H9 (cell line): ENCODE measurements around the gene MYCBP2. TPM values are rescaled to one million over a fixed set of nuclear protein-coding genes. Genes with fewer than 3 reads are reported as not detected.

Source experiments
- DNase-seq: peaks from one replicate; pipeline ENCODE4 v3.0.0-alpha.2; 2017
- H2AFZ ChIP-seq: one replicate; pipeline ENCODE4 v1.6.1; 2013; ENCODE audit warnings: mild to moderate bottlenecking, low read length, control low read depth, moderate library complexity
- H2AK5ac ChIP-seq: 2 replicates; pipeline ENCODE4 v1.6.1; 2013; ENCODE audit warnings: low read length, control low read depth, mixed read lengths; ENCODE audit not compliant: insufficient read length
- H2BK120ac ChIP-seq: one replicate; pipeline ENCODE4 v1.6.1; 2013; ENCODE audit warnings: low read depth, mild to moderate bottlenecking, low read length, control low read depth, inconsistent platforms; ENCODE audit not compliant: poor library complexity, severe bottlenecking
- H2BK12ac ChIP-seq: 2 replicates; pipeline ENCODE4 v1.6.1; 2013; ENCODE audit warnings: low read length, control low read depth, mixed read lengths, low read depth; ENCODE audit not compliant: insufficient read length
- H2BK15ac ChIP-seq: 2 replicates; pipeline ENCODE4 v1.6.1; 2013; ENCODE audit warnings: low read depth, low read length, control low read depth
- H2BK20ac ChIP-seq: one replicate; pipeline ENCODE4 v1.6.1; 2013; ENCODE audit warnings: low read depth, mild to moderate bottlenecking, low read length, control low read depth, inconsistent platforms; ENCODE audit not compliant: poor library complexity, severe bottlenecking
- H2BK5ac ChIP-seq: 2 replicates; pipeline ENCODE4 v1.6.1; 2013; ENCODE audit warnings: low read length, control low read depth, mixed read lengths; ENCODE audit not compliant: insufficient read length
- H3K14ac ChIP-seq: 2 replicates; pipeline ENCODE4 v1.6.1; 2013; ENCODE audit warnings: low read length, control low read depth; ENCODE audit not compliant: insufficient read depth
- H3K18ac ChIP-seq: 2 replicates; pipeline ENCODE4 v1.6.1; 2013; ENCODE audit warnings: low read depth, mild to moderate bottlenecking, mixed read lengths, low read length, control low read depth; ENCODE audit not compliant: insufficient read length
- H3K23ac ChIP-seq: 2 replicates; pipeline ENCODE4 v1.6.1; 2013; ENCODE audit warnings: low read length, control low read depth, mixed read lengths, low read depth; ENCODE audit not compliant: insufficient read length
- H3K23me2 ChIP-seq: 2 replicates; pipeline ENCODE4 v1.6.1; 2013; ENCODE audit warnings: low read depth, mild to moderate bottlenecking, mixed read lengths, low read length, control low read depth; ENCODE audit not compliant: insufficient read length, poor library complexity, severe bottlenecking
- H3K27ac ChIP-seq: 2 replicates; pipeline ENCODE4 v1.5.1; 2013; ENCODE audit warnings: low read length, control low read depth, mixed read lengths, low read depth; ENCODE audit not compliant: insufficient read length
- H3K27me3 ChIP-seq: 2 replicates; pipeline ENCODE4 v1.6.1; 2013; ENCODE audit warnings: low read length, control low read depth, inconsistent platforms; ENCODE audit not compliant: insufficient read depth
- H3K4ac ChIP-seq: 2 replicates; pipeline ENCODE4 v1.6.1; 2013; ENCODE audit warnings: low read depth, mild to moderate bottlenecking, control low read depth, inconsistent platforms, low read length, moderate library complexity
- H3K4me1 ChIP-seq: 2 replicates; pipeline ENCODE4 v1.6.1; 2013; ENCODE audit warnings: low read length, control low read depth, inconsistent platforms; ENCODE audit not compliant: insufficient read depth
- H3K4me2 ChIP-seq: 2 replicates; pipeline ENCODE4 v1.6.1; 2013; ENCODE audit warnings: low read length, control low read depth, mixed read lengths; ENCODE audit not compliant: insufficient read length, insufficient read depth
- H3K56ac ChIP-seq: 2 replicates; pipeline ENCODE4 v1.6.1; 2013; ENCODE audit warnings: low read depth, mild to moderate bottlenecking, mixed read lengths, low read length, control low read depth; ENCODE audit not compliant: insufficient read length
- H3K79me1 ChIP-seq: 2 replicates; pipeline ENCODE4 v1.6.1; 2013; ENCODE audit warnings: low read depth, mild to moderate bottlenecking, moderate library complexity, low read length, control low read depth, inconsistent platforms; ENCODE audit not compliant: insufficient read depth, poor library complexity, severe bottlenecking
- H3K79me2 ChIP-seq: 2 replicates; pipeline ENCODE4 v1.6.1; 2013; ENCODE audit warnings: low read length, control low read depth, inconsistent platforms; ENCODE audit not compliant: insufficient read depth
- H3K9ac ChIP-seq: 2 replicates; pipeline ENCODE4 v1.6.1; 2013; ENCODE audit warnings: low read length, control low read depth, mixed read lengths; ENCODE audit not compliant: insufficient read length; ENCODE audit errors: extremely low read depth
- H3K9me3 ChIP-seq: one replicate; pipeline ENCODE4 v1.6.1; 2013; ENCODE audit warnings: low read depth, low read length, inconsistent platforms; ENCODE audit not compliant: control insufficient read depth
- H3T11ph ChIP-seq: one replicate; pipeline ENCODE4 v1.6.1; 2013; ENCODE audit warnings: mild to moderate bottlenecking, low read length, control low read depth, inconsistent platforms
- H4K20me1 ChIP-seq: one replicate; pipeline ENCODE4 v1.6.1; 2013; ENCODE audit not compliant: control insufficient read depth, insufficient read length, insufficient read depth
- H4K5ac ChIP-seq: 2 replicates; pipeline ENCODE4 v1.6.1; 2013; ENCODE audit warnings: low read depth, mild to moderate bottlenecking, mixed read lengths, low read length, control low read depth; ENCODE audit not compliant: insufficient read length
- H4K8ac ChIP-seq: replicated peaks from 2 replicates; pipeline ENCODE4 v1.6.1; 2013; ENCODE audit warnings: low read length, control low read depth, mixed read lengths, low read depth; ENCODE audit not compliant: insufficient read length
- H4K91ac ChIP-seq: 2 replicates; pipeline ENCODE4 v1.6.1; 2013; ENCODE audit warnings: low read depth, mild to moderate bottlenecking, moderate library complexity, mixed read lengths, low read length, control low read depth; ENCODE audit not compliant: insufficient read length
- H3K27ac Mint-ChIP-seq, 3 experiments: 2 replicates in 2 of 3; 3 replicates in 1 of 3; pipeline ENCODE4 v1.8.0; 2020 to 2021; ENCODE audit warnings: mixed read lengths in 3 of 3, mild to moderate bottlenecking in 1 of 3, moderate library complexity in 1 of 3
- H3K27me3 Mint-ChIP-seq: 2 replicates; pipeline ENCODE4 v1.8.0; 2021; ENCODE audit warnings: low read depth, mild to moderate bottlenecking, moderate library complexity, mixed read lengths
- H3K36me3 Mint-ChIP-seq, 3 experiments: 2 replicates in 2 of 3; 3 replicates in 1 of 3; pipeline ENCODE4 v1.8.0; 2020 to 2021; ENCODE audit warnings: low read depth in 3 of 3, mixed read lengths in 3 of 3; ENCODE audit not compliant: insufficient read depth in 1 of 3
- H3K4me1 Mint-ChIP-seq, 2 experiments: 2 replicates each; pipeline ENCODE4 v1.8.0; 2020; ENCODE audit warnings: mixed read lengths in 2 of 2
- H3K4me3 Mint-ChIP-seq, 2 experiments: 2 replicates in 1 of 2; 3 replicates in 1 of 2; pipeline ENCODE4 v1.8.0; 2020 to 2021; ENCODE audit warnings: mild to moderate bottlenecking in 2 of 2, mixed read lengths in 2 of 2, moderate library complexity in 1 of 2
- H3K9me3 Mint-ChIP-seq, 2 experiments: 2 replicates in 1 of 2; 3 replicates in 1 of 2; pipeline ENCODE4 v1.8.0; 2020; ENCODE audit warnings: mild to moderate bottlenecking in 2 of 2, mixed read lengths in 2 of 2, moderate library complexity in 1 of 2
- WGBS: extraction: QIAGEN DNeasy Blood & Tissue Kit; methylation state at CpG from one replicate; pipeline ENCODE4 v1.1.7; 2013; ENCODE audit warnings: missing lambda C conversion rate, low lambda C conversion rate, mixed read lengths; ENCODE audit not compliant: insufficient read length; ENCODE audit errors: extremely low coverage; 5-methylcytosine and 5-hydroxymethylcytosine counted together
- total RNA-seq: library from RNA; stranded (reverse); gene quantifications from 2 replicates; pipeline ENCODE4 v1.2.1, GENCODE V29; 2021
- TF ChIP-seq, protein P1 (sequence below): fragments of 200-600 bp; sonication (generic); conservative IDR thresholded peaks from 3 replicates; pipeline ENCODE4 v1.8.0; 2021; ENCODE audit warnings: antibody characterized with exemption, mild to moderate bottlenecking

Gene MYCBP2
- total RNA-seq, 1 experiment from 2014 or later, result 32.0 TPM

- Histone ChIP-seq H2BK120ac (no peak within 1 kb of the TSS), H3K23ac (no peak within 1 kb of the TSS), H3T11ph (no peak within 1 kb of the TSS), H3K4me2 (peak within 1 kb of the TSS; percentile 95), H3K9me3 (no peaks in the 10 kb centered on the region), H2BK20ac (no peak within 1 kb of the TSS), H3K27ac (peak within 1 kb of the TSS; percentile 67), H2BK5ac (peak within 1 kb of the TSS; percentile 75), H3K4ac (no peak within 1 kb of the TSS; the same call in 1 of the 2 replicates), H3K9ac (peak within 1 kb of the TSS; percentile 82), H3K56ac (no peak within 1 kb of the TSS), H4K5ac (no peak within 1 kb of the TSS), H2BK15ac (no peak within 1 kb of the TSS; the same call in 1 of the 2 replicates), H4K20me1 (no peaks in the 10 kb centered on the region), H3K27me3 (no peaks in the 10 kb centered on the region), H2BK12ac (no peak within 1 kb of the TSS), H2AK5ac (no peak within 1 kb of the TSS), H3K14ac (peak within 1 kb of the TSS; percentile 92), H2AFZ (peak within 1 kb of the TSS; percentile 95), H3K79me1 (peaks cover 3% of the 10 kb centered on the region), H3K4me1 (peaks cover 5% of the 10 kb centered on the region; the same call in 1 of the 2 replicates), H4K8ac (no peak within 1 kb of the TSS), H4K91ac (no peak within 1 kb of the TSS), H3K23me2 (peaks cover 4% of the 10 kb centered on the region), H3K18ac (peak within 1 kb of the TSS; percentile 84), H3K79me2 (peaks cover 4% of the 10 kb centered on the region; the same call in 1 of the 2 replicates)
- TF ChIP-seq, protein P1, sequence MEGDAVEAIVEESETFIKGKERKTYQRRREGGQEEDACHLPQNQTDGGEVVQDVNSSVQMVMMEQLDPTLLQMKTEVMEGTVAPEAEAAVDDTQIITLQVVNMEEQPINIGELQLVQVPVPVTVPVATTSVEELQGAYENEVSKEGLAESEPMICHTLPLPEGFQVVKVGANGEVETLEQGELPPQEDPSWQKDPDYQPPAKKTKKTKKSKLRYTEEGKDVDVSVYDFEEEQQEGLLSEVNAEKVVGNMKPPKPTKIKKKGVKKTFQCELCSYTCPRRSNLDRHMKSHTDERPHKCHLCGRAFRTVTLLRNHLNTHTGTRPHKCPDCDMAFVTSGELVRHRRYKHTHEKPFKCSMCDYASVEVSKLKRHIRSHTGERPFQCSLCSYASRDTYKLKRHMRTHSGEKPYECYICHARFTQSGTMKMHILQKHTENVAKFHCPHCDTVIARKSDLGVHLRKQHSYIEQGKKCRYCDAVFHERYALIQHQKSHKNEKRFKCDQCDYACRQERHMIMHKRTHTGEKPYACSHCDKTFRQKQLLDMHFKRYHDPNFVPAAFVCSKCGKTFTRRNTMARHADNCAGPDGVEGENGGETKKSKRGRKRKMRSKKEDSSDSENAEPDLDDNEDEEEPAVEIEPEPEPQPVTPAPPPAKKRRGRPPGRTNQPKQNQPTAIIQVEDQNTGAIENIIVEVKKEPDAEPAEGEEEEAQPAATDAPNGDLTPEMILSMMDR, result no peak
- Mint-ChIP-seq H3K27me3 (no peaks in the 10 kb centered on the region; the same call in 1 of the 2 replicates), H3K9me3 (0 out of 5 replicates have a peak, but pooled peaks cover 0 to under 1% of the 10 kb centered on the region in 2 experiments), H3K4me3 (peak within 1 kb of the TSS; percentile 87 to 93), H3K36me3 (peaks cover 0 to 3% (median 0%) of the 10 kb centered on the region in 3 experiments; a peak in 1 of 7 replicates), H3K4me1 (peaks cover 32 to 34% of the 10 kb centered on the region in 2 experiments), H3K27ac (peak within 1 kb of the TSS; percentile 97 to 100 (median 99))
- peak; percentile 90 for DNase-seq
- no CpG with 5 or more reads among the region's 74 CpGs for WGBS
These were observed 299.9 kb downstream of the MYCBP2 start, which contains the start of gene FBXL3 for GRCh38 chr13:77026861-77027621. TSS of gene FBXL3 (minus strand) at chr13:77027159. CDS start at chr13:77021860, 5,299 bp downstream.
